Loucy (cell line): Measurements from ENCODE around the gene DOLPP1.

Source experiments
- H2AFZ ChIP-seq: fragments of 200-600 bp; sonication (generic); 2 replicates; pipeline ENCODE4 v1.6.0; 2016; ENCODE audit warnings: antibody characterized with exemption, mild to moderate bottlenecking, low read length, moderate library complexity
- H3F3A ChIP-seq: fragments of 200-600 bp; 2 replicates; pipeline ENCODE4 v1.6.0; 2016; ENCODE audit warnings: antibody characterized with exemption, low read depth, mild to moderate bottlenecking
- H3K27me3 ChIP-seq: fragments of 200-600 bp; sonication (generic); 2 replicates; pipeline ENCODE4 v1.6.1; 2014; ENCODE audit warnings: low read length, mild to moderate bottlenecking; ENCODE audit not compliant: insufficient read depth, poor library complexity, severe bottlenecking
- H3K36me3 ChIP-seq: fragments of 200-600 bp; sonication (generic); 2 replicates; pipeline ENCODE4 v1.6.1; 2016; ENCODE audit warnings: low read length; ENCODE audit not compliant: insufficient read depth
- H3K4me1 ChIP-seq: fragments of 200-600 bp; sonication (generic); 2 replicates; pipeline ENCODE4 v1.5.1; 2014; ENCODE audit warnings: low read length, mild to moderate bottlenecking; ENCODE audit not compliant: insufficient read depth, poor library complexity, severe bottlenecking
- H3K4me2 ChIP-seq: fragments of 200-600 bp; sonication (generic); 2 replicates; pipeline ENCODE4 v1.6.0; 2014; ENCODE audit warnings: antibody characterized with exemption, low read length, low read depth, mild to moderate bottlenecking; ENCODE audit not compliant: poor library complexity, severe bottlenecking
- H3K4me3 ChIP-seq: fragments of 200-600 bp; sonication (generic); 2 replicates; pipeline ENCODE4 v1.5.1; 2014; ENCODE audit warnings: low read length, mild to moderate bottlenecking, mixed read lengths; ENCODE audit not compliant: poor library complexity, severe bottlenecking
- H3K79me2 ChIP-seq: fragments of 200-600 bp; sonication (generic); 2 replicates; pipeline ENCODE4 v1.6.1; 2014; ENCODE audit warnings: low read length; ENCODE audit not compliant: insufficient read depth
- H3K9ac ChIP-seq: fragments of 200-600 bp; sonication (generic); 2 replicates; pipeline ENCODE4 v1.6.0; 2014; ENCODE audit warnings: mild to moderate bottlenecking, low read depth, low read length, moderate library complexity; ENCODE audit not compliant: poor library complexity, severe bottlenecking
- H3K9me2 ChIP-seq: fragments of 200-600 bp; sonication (generic); replicated peaks from 2 replicates; pipeline ENCODE4 v1.6.1; 2016; ENCODE audit warnings: low read depth, low read length, mixed read lengths
- H3K9me3 ChIP-seq: fragments of 200-600 bp; sonication (generic); 2 replicates; pipeline ENCODE4 v1.6.1; 2014; ENCODE audit warnings: mild to moderate bottlenecking, antibody characterized with exemption, low read length, low read depth; ENCODE audit not compliant: insufficient read depth
- H4K20me1 ChIP-seq: fragments of 200-600 bp; sonication (generic); 2 replicates; pipeline ENCODE4 v1.6.0; 2014; ENCODE audit warnings: antibody characterized with exemption, low read length, mild to moderate bottlenecking; ENCODE audit not compliant: insufficient read depth, poor library complexity, severe bottlenecking
- CTCF ChIP-seq: fragments of 200-600 bp; sonication (generic); conservative IDR thresholded peaks from 2 replicates; pipeline ENCODE4 v1.5.1; 2014; ENCODE audit warnings: mild to moderate bottlenecking, antibody characterized with exemption, low read length
- EZH2phosphoT487 ChIP-seq: fragments of 200-600 bp; IDR thresholded peaks from 2 replicates; pipeline ENCODE4 v1.6.1; 2018; ENCODE audit warnings: antibody characterized with exemption, mild to moderate bottlenecking, moderate library complexity, borderline replicate concordance

Gene DOLPP1

GRCh38 chr9:129053020-129053419 is 27.9 kb upstream of the DOLPP1 start:
- H3K9ac ChIP-seq, result no peak overlapping the region
- H3F3A ChIP-seq, result no peaks in the 10 kb centered on the region
- no peak overlapping the region for H2AFZ ChIP-seq
- H3K4me1 ChIP-seq, result no peaks in the 10 kb centered on the region
- no peaks in the 10 kb centered on the region for H3K36me3 ChIP-seq
- TF ChIP-seq CTCF (no peak), EZH2phosphoT487 (no peak)
- H3K9me3 ChIP-seq, result no peaks in the 10 kb centered on the region
- no peaks in the 10 kb centered on the region for H4K20me1 ChIP-seq
- no peaks in the 10 kb centered on the region for H3K9me2 ChIP-seq
- H3K4me3 ChIP-seq, result no peak overlapping the region
- no peak overlapping the region for H3K4me2 ChIP-seq
- no peaks in the 10 kb centered on the region for H3K27me3 ChIP-seq
- no peaks in the 10 kb centered on the region for H3K79me2 ChIP-seq

GRCh38 chr9:129054163-129054851 is 26.6 kb upstream of the DOLPP1 start:
- H3K9me3 ChIP-seq, result no peaks in the 10 kb centered on the region
- TF ChIP-seq EZH2phosphoT487 (no peak), CTCF (no peak)
- no peaks in the 10 kb centered on the region for H3K9me2 ChIP-seq
- no peak overlapping the region for H3K4me3 ChIP-seq
- H3K36me3 ChIP-seq, result no peaks in the 10 kb centered on the region; the same call in 1 of the 2 replicates
- no peaks in the 10 kb centered on the region for H3K4me1 ChIP-seq
- H2AFZ ChIP-seq, result no peak overlapping the region
- no peaks in the 10 kb centered on the region for H4K20me1 ChIP-seq
- no peak overlapping the region for H3K9ac ChIP-seq
- no peak overlapping the region for H3K4me2 ChIP-seq
- no peaks in the 10 kb centered on the region for H3K27me3 ChIP-seq
- H3F3A ChIP-seq, result no peaks in the 10 kb centered on the region
- H3K79me2 ChIP-seq, result no peaks in the 10 kb centered on the region

- no peak for TF ChIP-seq EZH2phosphoT487
- no peak for TF ChIP-seq CTCF
- Histone ChIP-seq H3K79me2 (no peaks in the 10 kb centered on the region), H3F3A (no peaks in the 10 kb centered on the region), H4K20me1 (no peaks in the 10 kb centered on the region), H3K4me1 (no peaks in the 10 kb centered on the region), H3K36me3 (no peaks in the 10 kb centered on the region; the same call in 1 of the 2 replicates), H2AFZ (no peak overlapping the region), H3K9me2 (no peaks in the 10 kb centered on the region), H3K9ac (no peak overlapping the region), H3K9me3 (no peaks in the 10 kb centered on the region), H3K27me3 (no peaks in the 10 kb centered on the region), H3K4me3 (no peak overlapping the region), H3K4me2 (no peak overlapping the region)
These were observed 21.7 kb upstream of the DOLPP1 start for GRCh38 chr9:129058965-129059795.
